ENCODE measurements around the gene DRG2. TPM values are rescaled to one million over a fixed set of nuclear protein-coding genes. Genes with fewer than 3 reads are reported as not detected.

Gene DRG2
- polyA plus RNA-seq, 6 donors from 2014 or later, result 36.1 to 70.4 (median 41.8) TPM

DNA sequence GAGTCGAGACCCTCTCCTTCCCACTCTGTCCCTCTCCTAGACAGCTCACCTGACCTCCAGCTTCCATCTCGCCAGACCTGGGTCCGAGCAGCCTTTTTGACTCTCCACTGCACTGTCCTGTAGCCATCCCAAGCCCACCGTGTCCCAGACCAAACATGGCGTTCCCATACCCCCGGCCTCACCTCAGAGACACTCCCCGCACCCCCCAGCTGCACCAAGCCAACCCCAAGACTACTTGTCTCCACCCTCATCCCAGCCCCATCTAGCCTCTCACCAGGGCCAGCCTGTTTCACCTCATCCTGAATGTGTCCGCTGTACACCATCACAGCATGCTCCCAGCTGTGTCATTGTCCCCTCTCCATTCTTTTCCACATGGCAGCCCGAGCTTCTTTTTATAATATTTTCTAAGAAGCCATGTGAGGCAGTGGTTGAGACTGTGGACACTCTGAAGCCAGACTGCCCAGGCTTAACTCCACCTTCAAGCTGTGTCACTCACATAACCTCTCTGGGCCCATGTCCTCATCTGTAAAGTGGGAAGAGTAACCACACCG, 22.3 kb downstream of the DRG2 start:
- Mint-ChIP-seq H3K9me3 (no peaks in the 10 kb centered on the region), H3K27ac (peak overlapping the region in 2 of 6 donors; percentile 65 to 88), H3K36me3 (no peaks in the 10 kb centered on the region), H3K27me3 (peaks cover 0 to 4% (median 0%) of the 10 kb centered on the region in 3 donors), H3K4me1 (peaks cover 6 to 7% (median 6%) of the 10 kb centered on the region in 3 donors), H3K4me3 (no peak overlapping the region)
- ATAC-seq (ENCODE audit: low read depth in 2 of 2) (no peak), DNase-seq (no peak)

DNA sequence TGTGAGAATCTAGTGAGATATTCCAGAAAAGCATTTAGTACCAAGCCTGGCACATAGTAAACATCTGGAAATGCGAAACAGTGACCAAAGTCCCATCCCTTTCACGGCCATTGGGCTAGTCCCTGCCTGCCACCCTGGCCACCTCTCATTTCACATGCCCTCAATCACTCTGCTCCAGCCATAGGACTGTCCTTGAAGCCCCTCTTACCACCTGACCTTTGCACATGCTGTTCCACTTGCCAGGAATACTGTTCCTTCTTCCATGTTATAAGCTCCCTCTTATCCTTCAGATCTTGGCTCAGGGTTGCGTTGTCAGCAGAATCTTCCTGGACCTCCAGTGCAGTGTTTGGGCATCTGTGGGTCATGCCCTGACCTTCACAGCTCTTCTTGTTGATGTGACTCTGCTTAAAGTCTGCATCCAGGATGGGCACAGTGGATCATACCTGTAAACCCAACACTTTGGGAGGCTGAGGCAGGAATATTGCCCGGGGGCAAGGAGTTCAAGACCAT, 22.9 kb downstream of the DRG2 start:
- Mint-ChIP-seq H3K27ac (peak overlapping the region in 1 of 6 donors; percentile 28), H3K27me3 (peaks cover 0 to 4% (median 2%) of the 10 kb centered on the region in 3 donors), H3K4me1 (peaks cover 6 to 8% (median 7%) of the 10 kb centered on the region in 3 donors), H3K36me3 (no peaks in the 10 kb centered on the region), H3K4me3 (no peak overlapping the region), H3K9me3 (no peaks in the 10 kb centered on the region)
- ATAC-seq (ENCODE audit: low read depth in 2 of 2) (no peak), DNase-seq (no peak)

DNA sequence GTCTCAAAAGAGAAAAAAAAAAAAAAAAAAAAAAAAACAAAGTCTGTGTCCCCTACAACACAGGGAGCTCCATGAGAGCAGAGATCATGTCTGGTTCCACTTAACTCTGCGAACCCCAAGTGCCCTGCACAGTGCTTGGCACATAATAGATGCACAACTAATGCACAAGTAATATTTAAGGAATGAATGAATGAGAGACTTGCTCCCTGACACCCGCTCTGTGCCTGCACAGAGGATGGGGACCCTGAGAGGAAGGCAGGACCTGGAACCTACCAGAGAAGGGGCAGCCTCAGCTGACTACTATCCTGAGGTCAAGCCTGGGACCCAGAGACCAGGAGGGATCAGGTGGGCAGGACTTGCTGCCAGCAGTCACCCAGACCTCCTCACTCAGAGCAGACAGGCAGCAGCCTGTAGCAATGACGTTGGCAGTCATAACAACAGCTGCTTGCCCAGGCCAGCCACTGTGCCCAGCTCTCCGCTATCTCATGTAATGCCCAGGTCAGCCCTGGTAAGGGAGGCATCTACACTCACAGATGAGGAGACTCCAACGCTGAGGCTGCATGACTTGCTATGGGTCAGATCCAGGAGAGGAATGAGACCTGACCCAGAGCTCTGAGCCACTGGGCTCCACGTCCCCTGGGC, 23.7 kb downstream of the DRG2 start:
- DNase-seq, result no peak
- Mint-ChIP-seq H3K9me3 (no peaks in the 10 kb centered on the region), H3K27me3 (peaks cover 0 to 5% (median 4%) of the 10 kb centered on the region in 3 donors), H3K4me1 (peaks cover 6 to 10% (median 7%) of the 10 kb centered on the region in 3 donors), H3K36me3 (no peaks in the 10 kb centered on the region), H3K4me3 (no peak overlapping the region), H3K27ac (no peak overlapping the region)
- ATAC-seq (ENCODE audit: low read depth in 2 of 2), result no peak

DNA sequence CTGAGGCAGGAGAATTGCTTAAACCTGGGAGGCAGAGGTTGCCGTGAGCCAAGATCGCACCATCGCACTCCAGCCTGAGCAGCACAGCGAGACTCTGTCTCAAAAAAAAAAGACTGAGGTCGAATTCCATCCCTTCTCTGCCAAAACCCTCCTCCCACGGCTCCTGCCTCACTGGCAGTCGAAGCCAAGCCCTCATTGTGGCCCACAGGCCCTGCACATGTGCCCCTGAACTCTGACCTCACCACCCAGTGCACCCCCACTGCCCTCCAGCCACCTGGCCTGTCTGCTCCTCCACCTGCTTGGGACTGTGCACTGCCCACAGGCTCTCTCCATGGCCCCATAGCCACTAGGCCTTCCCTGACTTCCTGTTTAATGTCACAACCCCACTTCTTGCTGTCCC, 27.8 kb downstream of the DRG2 start:
- H3K4me1 Mint-ChIP-seq, result peaks cover 0 to 10% (median 0%) of the 10 kb centered on the region in 3 donors
- no peak for DNase-seq
- H3K9me3 Mint-ChIP-seq, result peaks cover 0 to 5% (median 3%) of the 10 kb centered on the region in 7 donors
- no peaks in the 10 kb centered on the region for H3K36me3 Mint-ChIP-seq
- ATAC-seq (ENCODE audit: low read depth in 2 of 2), result no peak
- no peak overlapping the region for H3K4me3 Mint-ChIP-seq
- H3K27ac Mint-ChIP-seq, result no peak overlapping the region
- H3K27me3 Mint-ChIP-seq, result peaks cover 0 to 5% (median 4%) of the 10 kb centered on the region in 3 donors

DNA sequence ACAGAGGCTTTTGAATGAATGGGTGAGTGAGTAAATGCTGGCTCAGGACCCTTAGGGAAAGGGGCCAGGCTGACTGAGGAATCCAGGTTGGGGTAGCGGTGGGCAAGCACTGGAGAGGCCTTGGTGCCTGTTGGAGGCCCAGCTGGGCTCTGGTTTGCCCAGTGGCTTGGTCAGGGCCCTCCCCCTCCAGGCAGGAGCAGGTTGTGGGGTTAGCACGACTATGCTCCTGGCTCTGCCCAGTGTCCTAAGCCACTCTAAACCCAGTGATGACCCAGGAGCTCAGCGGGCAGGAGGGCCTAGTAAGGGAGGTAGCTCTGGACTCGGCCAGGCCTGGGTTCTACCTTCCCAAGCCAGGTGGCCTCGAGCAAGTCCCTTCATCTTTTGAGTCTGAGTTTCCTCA, 28.3 kb downstream of the DRG2 start:
- Mint-ChIP-seq H3K9me3 (peaks cover 0 to 5% (median 3%) of the 10 kb centered on the region in 7 donors), H3K27ac (no peak overlapping the region), H3K4me3 (no peak overlapping the region), H3K27me3 (peaks cover 0 to 5% (median 4%) of the 10 kb centered on the region in 3 donors), H3K4me1 (peaks cover 0 to 10% (median 0%) of the 10 kb centered on the region in 3 donors), H3K36me3 (no peaks in the 10 kb centered on the region)
- DNase-seq (no peak), ATAC-seq (ENCODE audit: low read depth in 2 of 2) (no peak)

DNA sequence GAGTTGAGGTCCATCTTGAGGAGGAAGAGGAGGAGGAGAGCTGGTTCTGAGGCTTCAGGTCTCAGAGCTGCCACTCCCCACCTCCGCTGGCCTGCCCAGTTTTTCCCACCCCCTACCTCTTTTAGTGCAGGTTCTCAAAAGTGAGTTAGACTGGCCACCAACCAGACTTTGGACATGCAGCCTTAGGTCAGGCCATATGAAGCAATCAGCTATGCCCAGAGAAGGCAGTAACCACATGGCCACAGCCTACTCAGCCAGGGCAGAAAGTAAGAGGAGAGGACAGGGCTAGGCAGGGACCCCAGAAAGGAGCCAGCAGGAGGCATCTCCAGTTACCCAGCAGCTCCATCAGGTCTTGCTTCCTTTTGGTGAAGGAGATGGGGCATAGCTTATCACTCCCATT, 29.8 kb downstream of the DRG2 start:
- no peak for ATAC-seq (ENCODE audit: low read depth in 2 of 2)
- Mint-ChIP-seq H3K36me3 (no peaks in the 10 kb centered on the region), H3K4me1 (peaks cover 0 to 10% (median 0%) of the 10 kb centered on the region in 3 donors), H3K27ac (no peak overlapping the region), H3K4me3 (no peak overlapping the region), H3K9me3 (peaks cover 0 to 5% (median 3%) of the 10 kb centered on the region in 7 donors), H3K27me3 (peaks cover 0 to 5% (median 4%) of the 10 kb centered on the region in 3 donors)
- no peak for DNase-seq

DNA sequence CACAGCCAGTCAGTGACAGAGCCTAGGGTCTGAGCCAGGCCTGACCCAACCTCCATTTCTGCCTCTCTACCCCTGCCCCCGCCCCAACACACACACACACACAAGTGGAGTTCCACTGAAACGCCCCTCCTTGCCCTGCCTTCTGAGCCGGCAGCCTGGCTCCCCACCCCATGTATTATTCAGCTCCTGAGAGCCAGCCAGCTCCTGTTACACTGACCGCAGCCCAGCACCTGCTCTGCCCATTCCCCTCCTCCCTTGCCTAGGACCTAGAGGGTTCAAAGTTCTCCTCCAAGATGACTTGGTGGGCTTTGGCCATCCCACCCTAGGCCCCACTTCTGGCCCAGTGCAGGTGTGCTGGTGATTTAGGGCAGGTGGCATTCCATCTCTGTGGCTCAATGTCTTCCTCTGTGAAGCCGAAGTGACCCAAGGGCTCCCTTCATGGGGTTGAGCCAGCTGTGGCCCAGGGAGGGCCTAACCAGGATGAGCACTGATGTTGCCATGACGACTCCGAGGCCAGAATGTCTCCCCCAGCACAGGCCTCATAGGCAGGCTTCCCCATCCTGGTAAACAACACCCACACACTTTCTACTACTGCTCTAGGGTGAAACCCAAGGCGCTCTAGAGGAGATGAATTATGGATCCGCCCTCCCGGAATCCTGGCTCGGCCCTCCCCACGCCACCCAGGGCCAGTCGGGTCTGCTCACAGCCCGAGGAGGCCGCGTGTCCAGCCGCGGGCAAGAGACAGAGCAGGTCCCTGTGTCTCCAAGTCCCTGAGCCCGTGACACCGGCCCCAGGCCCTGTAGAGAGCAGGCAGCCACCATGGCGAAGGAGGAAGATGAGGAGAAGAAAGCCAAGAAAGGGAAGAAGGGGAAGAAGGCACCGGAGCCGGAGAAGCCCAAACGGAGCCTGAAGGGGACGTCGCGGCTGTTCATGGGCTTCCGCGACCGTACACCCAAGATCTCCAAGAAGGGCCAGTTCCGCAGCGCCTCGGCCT, 30.5 kb downstream of the DRG2 start:
- Mint-ChIP-seq H3K4me1 (peaks cover 0 to 10% (median 0%) of the 10 kb centered on the region in 3 donors), H3K27me3 (peaks cover 0 to 5% (median 4%) of the 10 kb centered on the region in 3 donors), H3K9me3 (peaks cover 0 to 5% (median 3%) of the 10 kb centered on the region in 7 donors), H3K36me3 (no peaks in the 10 kb centered on the region), H3K4me3 (no peak overlapping the region), H3K27ac (peak overlapping the region in 1 of 6 donors; percentile 69)
- no peak for DNase-seq
- ATAC-seq (ENCODE audit: low read depth in 2 of 2), result no peak

DNA sequence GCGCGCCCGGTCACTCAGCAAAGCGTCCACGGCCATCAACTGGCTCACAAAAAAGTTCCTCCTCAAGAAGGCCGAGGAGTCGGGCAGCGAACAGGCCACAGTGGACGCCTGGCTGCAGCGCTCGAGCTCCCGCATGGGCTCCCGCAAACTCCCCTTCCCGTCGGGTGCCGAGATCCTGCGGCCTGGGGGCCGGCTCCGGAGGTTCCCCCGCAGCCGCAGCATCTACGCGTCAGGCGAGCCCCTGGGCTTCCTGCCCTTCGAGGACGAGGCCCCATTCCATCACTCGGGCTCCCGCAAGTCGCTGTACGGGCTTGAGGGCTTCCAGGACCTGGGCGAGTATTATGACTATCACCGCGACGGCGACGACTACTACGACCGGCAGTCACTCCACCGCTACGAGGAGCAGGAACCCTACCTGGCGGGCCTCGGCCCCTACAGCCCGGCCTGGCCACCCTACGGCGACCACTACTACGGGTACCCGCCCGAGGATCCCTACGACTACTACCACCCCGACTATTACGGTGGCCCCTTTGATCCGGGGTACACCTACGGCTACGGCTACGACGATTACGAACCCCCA, 31.5 kb downstream of the DRG2 start:
- Mint-ChIP-seq H3K36me3 (no peaks in the 10 kb centered on the region), H3K27me3 (peaks cover 0 to 5% (median 4%) of the 10 kb centered on the region in 3 donors), H3K4me3 (peak overlapping the region in 1 of 8 donors; percentile 52), H3K9me3 (peaks cover 0 to 5% (median 3%) of the 10 kb centered on the region in 7 donors), H3K4me1 (peaks cover 0 to 10% (median 0%) of the 10 kb centered on the region in 3 donors), H3K27ac (peak overlapping the region in 1 of 6 donors; percentile 69)
- no peak for ATAC-seq (ENCODE audit: low read depth in 2 of 2)
- no peak for DNase-seq

DNA sequence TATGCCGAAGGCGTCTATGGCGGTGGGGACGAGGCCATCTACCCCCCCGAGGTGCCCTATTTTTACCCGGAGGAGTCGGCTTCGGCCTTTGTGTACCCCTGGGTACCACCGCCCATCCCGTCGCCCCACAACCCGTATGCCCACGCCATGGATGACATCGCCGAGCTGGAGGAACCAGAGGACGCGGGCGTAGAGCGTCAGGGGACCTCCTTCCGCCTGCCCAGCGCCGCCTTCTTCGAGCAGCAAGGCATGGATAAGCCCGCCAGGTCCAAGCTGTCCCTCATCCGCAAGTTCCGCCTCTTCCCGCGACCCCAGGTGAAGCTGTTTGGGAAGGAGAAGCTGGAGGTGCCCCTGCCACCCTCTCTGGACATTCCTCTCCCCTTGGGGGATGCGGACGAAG, 32.2 kb downstream of the DRG2 start:
- H3K27ac Mint-ChIP-seq, result peak overlapping the region in 1 of 6 donors; percentile 69
- H3K36me3 Mint-ChIP-seq, result no peaks in the 10 kb centered on the region
- peaks cover 0 to 5% (median 0%) of the 10 kb centered on the region in 3 donors for H3K4me1 Mint-ChIP-seq
- no peak overlapping the region for H3K4me3 Mint-ChIP-seq
- DNase-seq (no peak), ATAC-seq (ENCODE audit: low read depth in 2 of 2) (no peak)
- H3K27me3 Mint-ChIP-seq, result peaks cover 0 to 5% (median 0%) of the 10 kb centered on the region in 3 donors
- H3K9me3 Mint-ChIP-seq, result peaks cover 0 to 5% (median 3%) of the 10 kb centered on the region in 7 donors

DNA sequence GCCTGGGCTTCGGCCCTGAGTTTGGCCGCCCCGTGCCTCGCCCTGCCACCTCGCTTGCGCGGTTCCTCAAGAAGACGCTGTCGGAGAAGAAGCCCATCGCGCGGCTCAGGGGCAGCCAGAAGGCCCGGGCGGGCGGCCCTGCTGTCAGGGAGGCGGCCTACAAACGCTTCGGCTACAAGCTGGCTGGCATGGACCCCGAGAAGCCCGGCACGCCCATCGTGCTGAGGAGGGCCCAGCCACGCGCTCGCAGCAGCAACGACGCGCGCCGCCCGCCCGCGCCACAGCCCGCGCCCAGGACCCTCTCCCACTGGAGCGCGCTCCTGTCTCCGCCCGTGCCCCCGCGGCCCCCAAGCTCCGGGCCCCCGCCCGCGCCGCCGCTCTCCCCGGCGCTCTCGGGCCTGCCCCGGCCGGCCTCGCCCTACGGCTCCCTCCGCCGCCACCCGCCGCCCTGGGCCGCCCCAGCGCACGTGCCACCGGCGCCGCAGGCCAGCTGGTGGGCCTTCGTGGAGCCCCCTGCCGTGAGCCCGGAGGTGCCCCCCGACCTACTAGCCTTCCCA, 32.8 kb downstream of the DRG2 start:
- H3K4me3 Mint-ChIP-seq, result no peak overlapping the region
- no peak for ATAC-seq (ENCODE audit: low read depth in 2 of 2)
- peaks cover 0 to 5% (median 0%) of the 10 kb centered on the region in 3 donors for H3K27me3 Mint-ChIP-seq
- no peak overlapping the region for H3K27ac Mint-ChIP-seq
- H3K9me3 Mint-ChIP-seq, result peaks cover 0 to 5% (median 3%) of the 10 kb centered on the region in 7 donors
- H3K4me1 Mint-ChIP-seq, result peaks cover 0 to 3% (median 0%) of the 10 kb centered on the region in 3 donors
- no peak for DNase-seq
- no peaks in the 10 kb centered on the region for H3K36me3 Mint-ChIP-seq

DNA sequence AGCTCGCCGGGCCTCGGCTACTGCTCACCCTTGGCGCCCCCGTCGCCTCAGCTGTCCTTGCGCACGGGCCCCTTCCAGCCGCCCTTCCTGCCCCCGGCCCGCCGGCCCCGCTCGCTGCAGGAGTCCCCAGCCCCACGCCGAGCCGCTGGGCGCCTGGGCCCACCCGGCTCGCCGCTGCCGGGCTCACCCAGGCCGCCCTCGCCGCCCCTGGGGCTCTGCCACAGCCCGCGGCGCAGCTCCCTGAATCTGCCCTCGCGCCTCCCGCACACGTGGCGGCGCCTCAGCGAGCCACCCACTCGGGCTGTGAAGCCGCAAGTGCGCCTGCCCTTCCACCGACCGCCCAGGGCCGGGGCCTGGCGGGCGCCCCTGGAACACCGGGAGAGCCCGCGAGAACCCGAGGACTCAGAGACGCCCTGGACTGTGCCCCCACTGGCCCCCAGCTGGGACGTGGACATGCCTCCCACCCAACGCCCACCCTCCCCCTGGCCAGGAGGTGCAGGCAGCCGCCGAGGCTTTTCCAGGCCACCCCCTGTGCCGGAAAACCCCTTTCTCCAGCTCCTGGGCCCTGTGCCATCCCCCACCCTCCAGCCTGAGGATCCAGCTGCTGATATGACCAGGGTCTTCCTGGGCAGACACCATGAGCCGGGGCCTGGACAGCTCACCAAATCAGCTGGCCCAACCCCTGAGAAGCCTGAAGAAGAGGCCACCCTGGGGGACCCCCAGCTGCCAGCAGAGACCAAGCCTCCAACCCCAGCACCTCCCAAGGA, 33.6 kb downstream of the DRG2 start:
- Mint-ChIP-seq H3K4me3 (no peak overlapping the region), H3K27ac (no peak overlapping the region), H3K27me3 (no peaks in the 10 kb centered on the region), H3K36me3 (no peaks in the 10 kb centered on the region), H3K9me3 (peaks cover 0 to 5% (median 3%) of the 10 kb centered on the region in 7 donors), H3K4me1 (no peaks in the 10 kb centered on the region)
- no peak for DNase-seq
- no peak for ATAC-seq (ENCODE audit: low read depth in 2 of 2)
